HEK293 (cell line): Measurements from ENCODE around the gene PCDHA9.

Experiments used
- CTCF ChIA-PET: fragments of 350-600 bp; formaldehyde crosslinking; extraction: SDS; loops from one replicate; lab custom pipeline; 2021; ENCODE audit warnings: antibody characterized with exemption; lab: Yijun Ruan, JAX
- POLR2A ChIA-PET: fragments of 300-600 bp; formaldehyde crosslinking; extraction: SDS; loops from one replicate; lab custom pipeline; 2020; ENCODE audit warnings: antibody characterized with exemption, inconsistent platforms; lab: Yijun Ruan, JAX
- H3K27ac ChIP-seq: fragments of 200-500 bp; sonication (Bioruptor generic); 2 replicates; pipeline ENCODE4 v1.5.1; 2014; ENCODE audit warnings: low read depth, low read length, control low read depth, inconsistent platforms; ENCODE audit errors: extremely low read depth
- H3K36me3 ChIP-seq, 2 experiments: fragments of 200-500 bp in 1 of 2; sonication (Bioruptor generic) in 1 of 2; 1 replicate in 1 of 2; 2 replicates in 1 of 2; pipeline ENCODE4 v1.5.1; 2014 to 2017; ENCODE audit warnings: inconsistent platforms in 2 of 2, low read length in 2 of 2; ENCODE audit not compliant: control insufficient read depth in 2 of 2, insufficient read depth in 1 of 2
- H3K4me1 ChIP-seq: fragments of 200-500 bp; sonication (Bioruptor generic); 2 replicates; pipeline ENCODE4 v1.5.1; 2014; ENCODE audit warnings: mild to moderate bottlenecking, low read length, inconsistent platforms; ENCODE audit not compliant: control insufficient read depth, insufficient read depth
- H3K4me3 ChIP-seq: 2 replicates; pipeline ENCODE4 v1.5.1; 2011; ENCODE audit warnings: low read depth, mild to moderate bottlenecking, control low read depth, low read length, moderate library complexity
- H3K9me3 ChIP-seq: fragments of 200-500 bp; sonication (Bioruptor generic); 2 replicates; pipeline ENCODE4 v1.5.1; 2014; ENCODE audit warnings: low read depth, low read length, inconsistent platforms; ENCODE audit not compliant: control insufficient read depth, insufficient read depth
- HOXD13 ChIP-seq: sonication (generic); formaldehyde crosslinking; IDR thresholded peaks from 2 replicates; pipeline ENCODE4 v1.8.0; 2022; ENCODE audit warnings: missing genetic modification reagents, borderline replicate concordance
- MEIS1 ChIP-seq: sonication (generic); formaldehyde crosslinking; IDR thresholded peaks from 2 replicates; pipeline ENCODE4 v1.8.1; 2022; ENCODE audit warnings: missing genetic modification reagents, mild to moderate bottlenecking, borderline replicate concordance
- MYNN ChIP-seq: fragments of 450-650 bp; formaldehyde crosslinking; IDR thresholded peaks from 2 replicates; pipeline ENCODE4 v1.5.1; 2016; ENCODE audit warnings: missing biosample characterization, missing genetic modification characterization, borderline replicate concordance
- SETDB1 ChIP-seq: IDR thresholded peaks from one replicate; pipeline ENCODE4 v1.6.1; 2017; ENCODE audit warnings: mild to moderate bottlenecking, low read length, moderate library complexity, mixed read lengths; ENCODE audit not compliant: insufficient read length
- TCF7L2 ChIP-seq: IDR thresholded peaks from 2 replicates; pipeline ENCODE4 v1.6.1; 2011; ENCODE audit warnings: low read depth, mild to moderate bottlenecking, inconsistent platforms, low read length, moderate library complexity, borderline replicate concordance
- ZNF211 ChIP-seq: fragments of 450-650 bp; formaldehyde crosslinking; IDR thresholded peaks from 2 replicates; pipeline ENCODE4 v1.5.1; 2016; ENCODE audit warnings: low read depth, missing biosample characterization, missing genetic modification characterization
- ZNF223 ChIP-seq: fragments of 450-650 bp; formaldehyde crosslinking; IDR thresholded peaks from 2 replicates; pipeline ENCODE4 v1.5.1; 2016; ENCODE audit warnings: missing biosample characterization, missing genetic modification characterization
- ZNF37A ChIP-seq: fragments of 450-650 bp; IDR thresholded peaks from 2 replicates; pipeline ENCODE4 v1.5.1; 2018; ENCODE audit warnings: missing biosample characterization, missing genetic modification characterization
- ZNF473 ChIP-seq: fragments of 450-650 bp; formaldehyde crosslinking; IDR thresholded peaks from 2 replicates; pipeline ENCODE4 v1.5.1; 2017; ENCODE audit warnings: missing biosample characterization, missing genetic modification characterization
- ZNF558 ChIP-seq: fragments of 450-650 bp; formaldehyde crosslinking; IDR thresholded peaks from 2 replicates; pipeline ENCODE4 v1.5.1; 2016; ENCODE audit warnings: missing biosample characterization, missing genetic modification characterization
- ZNF677 ChIP-seq: fragments of 450-650 bp; IDR thresholded peaks from 2 replicates; pipeline ENCODE4 v1.5.0; 2018; ENCODE audit warnings: missing biosample characterization, mild to moderate bottlenecking, missing genetic modification characterization, moderate library complexity
- ZNF776 ChIP-seq: fragments of 450-650 bp; formaldehyde crosslinking; IDR thresholded peaks from 2 replicates; pipeline ENCODE4 v1.5.0; 2017; ENCODE audit warnings: missing biosample characterization, missing genetic modification characterization, borderline replicate concordance
- ZNF837 ChIP-seq: fragments of 450-650 bp; formaldehyde crosslinking; IDR thresholded peaks from 2 replicates; pipeline ENCODE4 v1.5.1; 2016; ENCODE audit warnings: missing biosample characterization, missing genetic modification characterization
- TF ChIP-seq, protein P1 (sequence below): fragments of 450-650 bp; formaldehyde crosslinking; IDR thresholded peaks from 2 replicates; pipeline ENCODE4 v1.5.1; 2016; ENCODE audit warnings: missing biosample characterization, missing genetic modification characterization
- TF ChIP-seq, protein P2 (sequence below): fragments of 450-650 bp; formaldehyde crosslinking; IDR thresholded peaks from 2 replicates; pipeline ENCODE4 v1.5.1; 2016; ENCODE audit warnings: missing biosample characterization, missing genetic modification characterization
- TF ChIP-seq, protein P3 (sequence below): fragments of 450-650 bp; formaldehyde crosslinking; IDR thresholded peaks from 2 replicates; pipeline ENCODE4 v1.5.1; 2016; ENCODE audit warnings: missing biosample characterization, missing genetic modification characterization
- TF ChIP-seq, protein P4 (sequence below): fragments of 450-650 bp; formaldehyde crosslinking; IDR thresholded peaks from 2 replicates; pipeline ENCODE4 v1.5.1; 2016; ENCODE audit warnings: missing biosample characterization, missing genetic modification characterization, low read depth
- TF ChIP-seq, protein P5 (sequence below): fragments of 450-650 bp; formaldehyde crosslinking; IDR thresholded peaks from 2 replicates; pipeline ENCODE4 v1.5.1; 2016; ENCODE audit warnings: missing biosample characterization, missing genetic modification characterization, borderline replicate concordance
- TF ChIP-seq, protein P6 (sequence below): fragments of 450-650 bp; formaldehyde crosslinking; IDR thresholded peaks from 2 replicates; pipeline ENCODE4 v1.5.1; 2016; ENCODE audit warnings: missing biosample characterization, missing genetic modification characterization

Gene PCDHA9

DNA sequence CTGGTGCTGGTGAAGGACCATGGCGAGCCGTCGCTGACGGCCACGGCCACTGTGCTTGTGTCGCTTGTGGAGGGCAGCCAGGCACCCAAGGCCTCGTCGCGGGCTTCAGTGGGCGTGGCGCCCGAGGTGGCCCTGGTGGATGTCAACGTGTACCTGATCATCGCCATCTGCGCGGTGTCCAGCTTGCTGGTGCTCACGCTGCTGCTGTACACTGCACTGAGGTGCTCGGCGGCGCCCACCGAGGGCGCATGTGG, 9.7 kb downstream of the PCDHA9 start:
- H3K4me3 ChIP-seq: no peak overlapping the region
- no peak overlapping the region for H3K27ac ChIP-seq
- H3K4me1 ChIP-seq: no peaks in the 10 kb centered on the region
- ChIA-PET POLR2A (no interaction called here), CTCF (no interaction called here)
- H3K36me3 ChIP-seq: no peaks in the 10 kb centered on the region
- H3K9me3 ChIP-seq: no peaks in the 10 kb centered on the region; the same call in none of the 2 replicates
- no peak for TF ChIP-seq SETDB1
- TF ChIP-seq, protein P1, sequence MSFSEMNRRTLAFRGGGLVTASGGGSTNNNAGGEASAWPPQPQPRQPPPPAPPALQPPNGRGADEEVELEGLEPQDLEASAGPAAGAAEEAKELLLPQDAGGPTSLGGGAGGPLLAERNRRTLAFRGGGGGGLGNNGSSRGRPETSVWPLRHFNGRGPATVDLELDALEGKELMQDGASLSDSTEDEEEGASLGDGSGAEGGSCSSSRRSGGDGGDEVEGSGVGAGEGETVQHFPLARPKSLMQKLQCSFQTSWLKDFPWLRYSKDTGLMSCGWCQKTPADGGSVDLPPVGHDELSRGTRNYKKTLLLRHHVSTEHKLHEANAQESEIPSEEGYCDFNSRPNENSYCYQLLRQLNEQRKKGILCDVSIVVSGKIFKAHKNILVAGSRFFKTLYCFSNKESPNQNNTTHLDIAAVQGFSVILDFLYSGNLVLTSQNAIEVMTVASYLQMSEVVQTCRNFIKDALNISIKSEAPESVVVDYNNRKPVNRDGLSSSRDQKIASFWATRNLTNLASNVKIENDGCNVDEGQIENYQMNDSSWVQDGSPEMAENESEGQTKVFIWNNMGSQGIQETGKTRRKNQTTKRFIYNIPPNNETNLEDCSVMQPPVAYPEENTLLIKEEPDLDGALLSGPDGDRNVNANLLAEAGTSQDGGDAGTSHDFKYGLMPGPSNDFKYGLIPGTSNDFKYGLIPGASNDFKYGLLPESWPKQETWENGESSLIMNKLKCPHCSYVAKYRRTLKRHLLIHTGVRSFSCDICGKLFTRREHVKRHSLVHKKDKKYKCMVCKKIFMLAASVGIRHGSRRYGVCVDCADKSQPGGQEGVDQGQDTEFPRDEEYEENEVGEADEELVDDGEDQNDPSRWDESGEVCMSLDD (tag by site-specific recombination): no peak
- TF ChIP-seq ZNF223 (tag by site-specific recombination): no peak
- no peak for TF ChIP-seq TCF7L2
- no peak for TF ChIP-seq ZNF677 (tag by site-specific recombination)
- TF ChIP-seq ZNF211 (tag by site-specific recombination): no peak
- no peak for TF ChIP-seq HOXD13
- TF ChIP-seq ZNF558 (tag by site-specific recombination): no peak
- TF ChIP-seq, protein P2, sequence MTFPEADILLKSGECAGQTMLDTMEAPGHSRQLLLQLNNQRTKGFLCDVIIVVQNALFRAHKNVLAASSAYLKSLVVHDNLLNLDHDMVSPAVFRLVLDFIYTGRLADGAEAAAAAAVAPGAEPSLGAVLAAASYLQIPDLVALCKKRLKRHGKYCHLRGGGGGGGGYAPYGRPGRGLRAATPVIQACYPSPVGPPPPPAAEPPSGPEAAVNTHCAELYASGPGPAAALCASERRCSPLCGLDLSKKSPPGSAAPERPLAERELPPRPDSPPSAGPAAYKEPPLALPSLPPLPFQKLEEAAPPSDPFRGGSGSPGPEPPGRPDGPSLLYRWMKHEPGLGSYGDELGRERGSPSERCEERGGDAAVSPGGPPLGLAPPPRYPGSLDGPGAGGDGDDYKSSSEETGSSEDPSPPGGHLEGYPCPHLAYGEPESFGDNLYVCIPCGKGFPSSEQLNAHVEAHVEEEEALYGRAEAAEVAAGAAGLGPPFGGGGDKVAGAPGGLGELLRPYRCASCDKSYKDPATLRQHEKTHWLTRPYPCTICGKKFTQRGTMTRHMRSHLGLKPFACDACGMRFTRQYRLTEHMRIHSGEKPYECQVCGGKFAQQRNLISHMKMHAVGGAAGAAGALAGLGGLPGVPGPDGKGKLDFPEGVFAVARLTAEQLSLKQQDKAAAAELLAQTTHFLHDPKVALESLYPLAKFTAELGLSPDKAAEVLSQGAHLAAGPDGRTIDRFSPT: no peak
- TF ChIP-seq, protein P3, sequence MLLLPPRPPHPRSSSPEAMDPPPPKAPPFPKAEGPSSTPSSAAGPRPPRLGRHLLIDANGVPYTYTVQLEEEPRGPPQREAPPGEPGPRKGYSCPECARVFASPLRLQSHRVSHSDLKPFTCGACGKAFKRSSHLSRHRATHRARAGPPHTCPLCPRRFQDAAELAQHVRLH (tag by site-specific recombination): no peak
- TF ChIP-seq MEIS1 (CRISPR knock-in tag): no peak
- no peak for TF ChIP-seq ZNF473 (tag by site-specific recombination)
- no peak for TF ChIP-seq ZNF837
- TF ChIP-seq, all 188 proteins: peak for 0

DNA sequence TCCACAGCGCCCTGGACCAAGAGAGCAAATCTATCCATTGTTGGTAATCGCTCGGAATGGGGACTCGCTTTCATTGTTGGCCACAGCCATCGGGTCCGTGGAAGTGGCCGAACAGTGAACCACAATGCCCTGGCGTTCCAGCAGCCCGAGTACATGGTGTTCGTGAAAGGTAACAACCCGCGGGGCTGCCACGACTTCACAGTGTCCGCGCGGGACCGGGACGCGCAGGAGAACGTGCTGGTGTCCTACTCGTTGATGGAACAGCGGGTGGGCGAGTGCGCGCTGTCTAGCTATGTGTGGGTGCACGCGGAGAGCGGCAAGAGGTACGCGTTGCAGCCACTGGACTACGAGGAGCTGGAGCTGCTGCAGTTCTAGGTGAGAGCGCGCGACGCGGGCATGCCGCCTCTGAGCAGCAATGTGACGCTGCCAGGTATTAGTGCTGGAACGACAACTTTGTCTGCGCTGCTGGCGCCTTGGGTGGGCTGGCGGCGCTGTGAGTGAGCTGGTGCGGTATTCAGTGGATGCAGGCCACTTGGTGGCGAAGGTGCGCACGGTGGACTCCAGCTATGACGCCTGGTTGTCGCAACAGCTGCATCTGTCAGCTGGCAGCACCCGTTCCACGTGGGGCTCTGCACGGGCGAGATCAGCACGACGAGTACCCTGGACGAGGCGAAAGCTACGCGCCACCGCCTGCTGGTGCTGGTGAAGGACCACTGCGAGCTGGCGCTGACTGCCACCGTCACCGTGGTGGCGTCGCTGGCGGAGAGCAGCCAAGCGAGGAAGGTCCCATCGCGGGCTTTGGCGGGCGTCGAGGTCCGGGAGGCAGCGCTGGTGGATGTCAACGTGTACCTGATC, 14.5 kb downstream of the PCDHA9 start:
- H3K36me3 ChIP-seq: no peaks in the 10 kb centered on the region
- TF ChIP-seq, protein P4, sequence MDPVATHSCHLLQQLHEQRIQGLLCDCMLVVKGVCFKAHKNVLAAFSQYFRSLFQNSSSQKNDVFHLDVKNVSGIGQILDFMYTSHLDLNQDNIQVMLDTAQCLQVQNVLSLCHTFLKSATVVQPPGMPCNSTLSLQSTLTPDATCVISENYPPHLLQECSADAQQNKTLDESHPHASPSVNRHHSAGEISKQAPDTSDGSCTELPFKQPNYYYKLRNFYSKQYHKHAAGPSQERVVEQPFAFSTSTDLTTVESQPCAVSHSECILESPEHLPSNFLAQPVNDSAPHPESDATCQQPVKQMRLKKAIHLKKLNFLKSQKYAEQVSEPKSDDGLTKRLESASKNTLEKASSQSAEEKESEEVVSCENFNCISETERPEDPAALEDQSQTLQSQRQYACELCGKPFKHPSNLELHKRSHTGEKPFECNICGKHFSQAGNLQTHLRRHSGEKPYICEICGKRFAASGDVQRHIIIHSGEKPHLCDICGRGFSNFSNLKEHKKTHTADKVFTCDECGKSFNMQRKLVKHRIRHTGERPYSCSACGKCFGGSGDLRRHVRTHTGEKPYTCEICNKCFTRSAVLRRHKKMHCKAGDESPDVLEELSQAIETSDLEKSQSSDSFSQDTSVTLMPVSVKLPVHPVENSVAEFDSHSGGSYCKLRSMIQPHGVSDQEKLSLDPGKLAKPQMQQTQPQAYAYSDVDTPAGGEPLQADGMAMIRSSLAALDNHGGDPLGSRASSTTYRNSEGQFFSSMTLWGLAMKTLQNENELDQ (tag by site-specific recombination): no peak
- TF ChIP-seq MYNN (no peak), ZNF37A (tag by site-specific recombination) (no peak), ZNF776 (tag by site-specific recombination) (no peak)
- TF ChIP-seq, protein P5, sequence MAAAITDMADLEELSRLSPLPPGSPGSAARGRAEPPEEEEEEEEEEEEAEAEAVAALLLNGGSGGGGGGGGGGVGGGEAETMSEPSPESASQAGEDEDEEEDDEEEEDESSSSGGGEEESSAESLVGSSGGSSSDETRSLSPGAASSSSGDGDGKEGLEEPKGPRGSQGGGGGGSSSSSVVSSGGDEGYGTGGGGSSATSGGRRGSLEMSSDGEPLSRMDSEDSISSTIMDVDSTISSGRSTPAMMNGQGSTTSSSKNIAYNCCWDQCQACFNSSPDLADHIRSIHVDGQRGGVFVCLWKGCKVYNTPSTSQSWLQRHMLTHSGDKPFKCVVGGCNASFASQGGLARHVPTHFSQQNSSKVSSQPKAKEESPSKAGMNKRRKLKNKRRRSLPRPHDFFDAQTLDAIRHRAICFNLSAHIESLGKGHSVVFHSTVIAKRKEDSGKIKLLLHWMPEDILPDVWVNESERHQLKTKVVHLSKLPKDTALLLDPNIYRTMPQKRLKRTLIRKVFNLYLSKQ (tag by site-specific recombination): no peak
- TF ChIP-seq, protein P6, sequence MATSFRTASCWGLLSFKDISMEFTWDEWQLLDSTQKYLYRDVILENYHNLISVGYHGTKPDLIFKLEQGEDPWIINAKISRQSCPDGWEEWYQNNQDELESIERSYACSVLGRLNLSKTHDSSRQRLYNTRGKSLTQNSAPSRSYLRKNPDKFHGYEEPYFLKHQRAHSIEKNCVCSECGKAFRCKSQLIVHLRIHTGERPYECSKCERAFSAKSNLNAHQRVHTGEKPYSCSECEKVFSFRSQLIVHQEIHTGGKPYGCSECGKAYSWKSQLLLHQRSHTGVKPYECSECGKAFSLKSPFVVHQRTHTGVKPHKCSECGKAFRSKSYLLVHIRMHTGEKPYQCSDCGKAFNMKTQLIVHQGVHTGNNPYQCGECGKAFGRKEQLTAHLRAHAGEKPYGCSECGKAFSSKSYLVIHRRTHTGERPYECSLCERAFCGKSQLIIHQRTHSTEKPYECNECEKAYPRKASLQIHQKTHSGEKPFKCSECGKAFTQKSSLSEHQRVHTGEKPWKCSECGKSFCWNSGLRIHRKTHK (tag by site-specific recombination): no peak
- TF ChIP-seq, all 188 proteins: peak for 0
- Histone ChIP-seq H3K4me3 (no peak overlapping the region), H3K9me3 (no peaks in the 10 kb centered on the region), H3K27ac (no peak overlapping the region), H3K4me1 (no peaks in the 10 kb centered on the region)
- ChIA-PET POLR2A (no interaction called here), CTCF (interaction anchor here (0.5 to 0.6 kb wide), 2 partner anchors 9 to 172 kb away, joined by 3 read pairs; no protein-coding TSS in a partner anchor)
